Caco-2 (cell line): Measurements from ENCODE around the gene TTLL11. TPM values are rescaled to one million over a fixed set of nuclear protein-coding genes. Genes with fewer than 3 reads are reported as not detected.

Experiments
- BruUV-seq: library from RNA; stranded (reverse); fragments of 400-500 nt; replicated peaks from 2 replicates; lab custom pipeline; 2021; lab: Mats Ljungman, UMichigan
- CTCF ChIA-PET: fragments of 300-600 bp; sonication (Branson Sonifier 250); formaldehyde crosslinking; loops from one replicate; lab custom pipeline; 2022; ENCODE audit warnings: antibody characterized with exemption; lab: Charles Lee
- POLR2A ChIA-PET: fragments of 300-600 bp; sonication (Branson Sonifier 250); formaldehyde crosslinking; loops from one replicate; lab custom pipeline; 2022; ENCODE audit warnings: antibody characterized with exemption; lab: Charles Lee
- DNase-seq, 2 experiments: peaks; one replicate each; pipeline versions ENCODE4 v3.0.0 to v3.0.0-alpha.2; 2020 to 2022
- H3K27me3 ChIP-seq: replicated peaks from 2 replicates; pipeline ENCODE4 v1.6.0; 2011; ENCODE audit warnings: low read length; ENCODE audit not compliant: control insufficient read depth, insufficient read depth
- H3K36me3 ChIP-seq: 2 replicates; pipeline ENCODE4 v1.5.1; 2011; ENCODE audit warnings: low read length; ENCODE audit not compliant: control insufficient read depth, insufficient read depth
- H3K4me1 ChIP-seq: fragments of 250-450 bp; sonication (Bioruptor Pico); 2 replicates; pipeline ENCODE4 v1.5.1; 2020; ENCODE audit warnings: mild to moderate bottlenecking
- H3K4me3 ChIP-seq: 2 replicates; pipeline ENCODE4 v1.5.1; 2011; ENCODE audit warnings: low read depth, mild to moderate bottlenecking, control low read depth, low read length
- H3K9me3 ChIP-seq: fragments of 250-450 bp; sonication (Bioruptor Pico); 2 replicates; pipeline ENCODE4 v1.5.1; 2020; ENCODE audit warnings: mild to moderate bottlenecking, moderate library complexity
- H3K27ac Mint-ChIP-seq: one replicate; pipeline ENCODE4 v1.8.0; 2022; ENCODE audit warnings: mixed read lengths; ENCODE audit not compliant: unreplicated experiment
- H3K27me3 Mint-ChIP-seq: one replicate; pipeline ENCODE4 v1.8.0; 2022; ENCODE audit warnings: mixed read lengths; ENCODE audit not compliant: insufficient read depth, unreplicated experiment
- H3K36me3 Mint-ChIP-seq: one replicate; pipeline ENCODE4 v1.8.0; 2022; ENCODE audit warnings: mild to moderate bottlenecking, mixed read lengths; ENCODE audit not compliant: insufficient read depth, unreplicated experiment
- H3K4me1 Mint-ChIP-seq: one replicate; pipeline ENCODE4 v1.8.0; 2022; ENCODE audit warnings: low read depth, mixed read lengths; ENCODE audit not compliant: unreplicated experiment
- H3K4me3 Mint-ChIP-seq: one replicate; pipeline ENCODE4 v1.8.0; 2022; ENCODE audit warnings: mild to moderate bottlenecking, moderate library complexity, mixed read lengths; ENCODE audit not compliant: unreplicated experiment
- H3K9me3 Mint-ChIP-seq: one replicate; pipeline ENCODE4 v1.8.0; 2022; ENCODE audit warnings: mixed read lengths; ENCODE audit not compliant: unreplicated experiment
- CTCF ChIP-seq, 2 experiments: fragments of 200-600 bp in 1 of 2; IDR thresholded peaks; 1 replicate in 1 of 2; 2 replicates in 1 of 2; pipeline versions ENCODE4 v1.5.1 to v1.8.0; 2011 to 2022; ENCODE audit warnings: antibody characterized with exemption in 1 of 2, control low read depth in 1 of 2, inconsistent platforms in 1 of 2, low read depth in 1 of 2, low read length in 1 of 2, mild to moderate bottlenecking in 1 of 2, moderate library complexity in 1 of 2; ENCODE audit not compliant: insufficient read depth in 1 of 2, severe bottlenecking in 1 of 2, unreplicated experiment in 1 of 2
- intact Hi-C: fragments of 100-400 bp; cut with micrococcal nuclease; formaldehyde crosslinking; loops from one replicate; pipeline ENCODE4 v1.10.0; 2022; ENCODE audit not compliant: unreplicated experiment
- total RNA-seq: library from RNA; stranded (reverse); gene quantifications from 2 replicates; pipeline ENCODE4 v1.2.3, GENCODE V29; 2022

Gene TTLL11
- total RNA-seq, 1 experiment from 2014 or later = 4.4 TPM

DNA sequence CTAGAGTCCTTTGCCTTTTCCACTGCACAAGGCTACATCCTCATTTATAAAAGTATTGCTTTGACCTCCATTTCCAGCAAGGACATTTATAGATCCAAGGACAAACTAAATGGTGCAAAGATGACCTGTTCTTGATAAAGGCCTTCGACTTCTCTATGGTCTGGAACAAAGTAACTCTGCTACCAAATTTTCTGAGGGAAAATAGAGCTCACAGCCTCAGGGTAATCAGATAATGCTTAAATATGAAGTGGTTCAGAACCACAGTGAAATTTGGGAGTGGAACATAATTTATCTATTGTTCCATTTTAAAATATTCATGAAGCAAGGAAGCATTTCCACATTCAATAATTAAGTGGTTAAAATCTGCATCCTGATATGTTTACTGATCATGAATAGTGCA is 137.5 kb downstream of the TTLL11 start:
- CTCF ChIA-PET = no interaction called here
- no peaks in the 10 kb centered on the region for H3K4me1 Mint-ChIP-seq
- Histone ChIP-seq H3K4me1 (no peaks in the 10 kb centered on the region), H3K27me3 (no peaks in the 10 kb centered on the region), H3K4me3 (no peak overlapping the region), H3K36me3 (no peaks in the 10 kb centered on the region), H3K9me3 (no peaks in the 10 kb centered on the region)
- no peaks in the 10 kb centered on the region for H3K36me3 Mint-ChIP-seq
- POLR2A ChIA-PET = no interaction called here
- no TSS peak for BruUV-seq
- H3K27me3 Mint-ChIP-seq = peaks cover 3% of the 10 kb centered on the region
- DNase-seq = no peak
- H3K9me3 Mint-ChIP-seq = no peaks in the 10 kb centered on the region
- intact Hi-C loops = no loop called here
- H3K27ac Mint-ChIP-seq = no peak overlapping the region
- no peak overlapping the region for H3K4me3 Mint-ChIP-seq
- TF ChIP-seq CTCF (IDR thresholded peaks at IDR 0.05; ENCODE audit: insufficient read depth in 1 of 2, low read depth in 1 of 2, low read length in 1 of 2, severe bottlenecking in 1 of 2, unreplicated experiment in 1 of 2) = no peak

DNA sequence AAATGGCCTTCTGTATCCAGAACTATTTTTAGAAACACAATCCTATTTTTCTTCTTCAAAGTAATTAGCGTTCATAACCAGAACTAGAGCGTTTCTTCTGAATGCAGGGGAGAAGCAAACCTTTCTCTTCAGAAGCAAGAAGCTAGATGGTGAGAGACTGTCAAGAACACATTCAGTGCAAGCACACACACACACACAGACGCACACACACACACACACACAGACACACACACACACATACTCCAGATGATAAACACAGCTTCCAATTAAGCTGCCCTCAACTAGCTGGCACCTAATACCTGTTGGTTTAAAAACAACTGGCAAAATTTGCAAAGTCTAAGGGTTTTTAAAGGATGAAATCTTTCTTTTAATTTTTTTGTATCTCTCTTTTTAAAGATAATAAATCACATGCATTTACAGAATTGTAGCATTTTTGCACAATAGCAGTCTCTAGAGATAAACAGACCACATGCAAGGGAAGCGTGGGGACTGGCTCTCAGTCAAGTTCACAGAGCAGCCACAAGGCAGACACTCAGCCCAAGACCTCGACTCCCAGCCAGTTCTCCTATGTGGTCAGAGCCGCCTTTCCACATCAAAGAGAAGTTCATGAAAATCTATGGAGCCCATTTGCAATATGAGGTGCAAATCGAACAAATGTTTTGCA is 138.5 kb downstream of the TTLL11 start:
- Histone ChIP-seq H3K27me3 (no peaks in the 10 kb centered on the region), H3K9me3 (no peaks in the 10 kb centered on the region), H3K4me3 (no peak overlapping the region), H3K4me1 (no peaks in the 10 kb centered on the region), H3K36me3 (no peaks in the 10 kb centered on the region)
- Mint-ChIP-seq H3K36me3 (no peaks in the 10 kb centered on the region), H3K4me3 (no peak overlapping the region), H3K27ac (no peak overlapping the region), H3K9me3 (no peaks in the 10 kb centered on the region), H3K27me3 (peaks cover 3% of the 10 kb centered on the region), H3K4me1 (no peaks in the 10 kb centered on the region)
- CTCF ChIA-PET = no interaction called here
- no peak for TF ChIP-seq CTCF (IDR thresholded peaks at IDR 0.05; ENCODE audit: insufficient read depth in 1 of 2, low read depth in 1 of 2, low read length in 1 of 2, severe bottlenecking in 1 of 2, unreplicated experiment in 1 of 2)
- POLR2A ChIA-PET = no interaction called here
- intact Hi-C loops = no loop called here
- DNase-seq = no peak
- BruUV-seq = no TSS peak

GRCh38 chr9:121952611-121953010 is 140.5 kb downstream of the TTLL11 start:
- no peak for TF ChIP-seq CTCF (IDR thresholded peaks at IDR 0.05; ENCODE audit: insufficient read depth in 1 of 2, low read depth in 1 of 2, low read length in 1 of 2, severe bottlenecking in 1 of 2, unreplicated experiment in 1 of 2)
- H3K4me1 ChIP-seq = no peaks in the 10 kb centered on the region
- no peaks in the 10 kb centered on the region for H3K36me3 ChIP-seq
- no peaks in the 10 kb centered on the region for H3K9me3 ChIP-seq
- no peaks in the 10 kb centered on the region for H3K9me3 Mint-ChIP-seq
- POLR2A ChIA-PET = no interaction called here
- no peaks in the 10 kb centered on the region for H3K36me3 Mint-ChIP-seq
- H3K4me3 ChIP-seq = no peak overlapping the region
- no peaks in the 10 kb centered on the region for H3K27me3 ChIP-seq
- no peak for DNase-seq
- peaks cover 5% of the 10 kb centered on the region for H3K27me3 Mint-ChIP-seq
- no TSS peak for BruUV-seq
- H3K27ac Mint-ChIP-seq = no peak overlapping the region
- intact Hi-C loops = no loop called here
- CTCF ChIA-PET = no interaction called here
- no peak overlapping the region for H3K4me3 Mint-ChIP-seq
- H3K4me1 Mint-ChIP-seq = no peaks in the 10 kb centered on the region
